HCT116 (cell line): ENCODE data around the gene DMWD.

Experiments
- CEBPB ChIP-seq: IDR thresholded peaks from 2 replicates; pipeline ENCODE4 v1.6.1; 2012; ENCODE audit warnings: low read depth
- CTCF ChIP-seq, 3 experiments: fragments of 200-600 bp in 1 of 3; sonication (generic) in 1 of 3; IDR thresholded peaks in 2 of 3; conservative IDR thresholded peaks in 1 of 3; 2 replicates each; pipeline ENCODE4 v1.5.1; 2012 to 2017; ENCODE audit warnings: low read depth in 2 of 3, low read length in 2 of 3, antibody characterized with exemption in 1 of 3, borderline replicate concordance in 1 of 3, control low read depth in 1 of 3, mild to moderate bottlenecking in 1 of 3, mixed read lengths in 1 of 3, mixed run types in 1 of 3, moderate library complexity in 1 of 3; ENCODE audit not compliant: insufficient read depth in 1 of 3
- EZH2 ChIP-seq: fragments of 200-600 bp; sonication (generic); IDR thresholded peaks from 2 replicates; pipeline ENCODE4 v1.6.1; 2017; ENCODE audit warnings: antibody characterized with exemption, mixed run types
- FOSL1 ChIP-seq: IDR thresholded peaks from 2 replicates; pipeline ENCODE4 v1.6.1; 2012; ENCODE audit warnings: low read depth
- JUND ChIP-seq: IDR thresholded peaks from 2 replicates; pipeline ENCODE4 v1.6.1; 2012
- POLR2A ChIP-seq: IDR thresholded peaks from 2 replicates; pipeline ENCODE4 v1.7.0; 2011; ENCODE audit warnings: borderline replicate concordance; ENCODE audit not compliant: insufficient read depth, insufficient read length; ENCODE audit errors: extremely low read depth
- POLR2AphosphoS5 ChIP-seq: IDR thresholded peaks from 2 replicates; pipeline ENCODE4 v1.6.1; 2011; ENCODE audit warnings: mild to moderate bottlenecking, low read depth, low read length, moderate library complexity
- RAD21 ChIP-seq: IDR thresholded peaks from 2 replicates; pipeline ENCODE4 v1.6.1; 2012; ENCODE audit warnings: low read depth, mild to moderate bottlenecking
- REST ChIP-seq: IDR thresholded peaks from 2 replicates; pipeline ENCODE4 v1.6.1; 2012; ENCODE audit warnings: low read depth
- SIN3A ChIP-seq: IDR thresholded peaks from 2 replicates; pipeline ENCODE4 v1.6.1; 2012; ENCODE audit warnings: low read depth
- SP1 ChIP-seq: IDR thresholded peaks from 2 replicates; pipeline ENCODE4 v1.6.1; 2012; ENCODE audit warnings: low read depth
- TCF7L2 ChIP-seq: IDR thresholded peaks from 2 replicates; pipeline ENCODE4 v1.7.0; 2011; ENCODE audit warnings: borderline replicate concordance, inconsistent platforms; ENCODE audit not compliant: insufficient read depth, insufficient read length; ENCODE audit errors: extremely low read depth
- YY1 ChIP-seq: IDR thresholded peaks from 2 replicates; pipeline ENCODE4 v1.6.1; 2011; ENCODE audit warnings: low read length, low read depth, moderate library complexity, mild to moderate bottlenecking; ENCODE audit not compliant: insufficient replicate concordance; ENCODE audit errors: extremely low read depth
- ZNF274 ChIP-seq: fragments of 200-500 bp; sonication (Bioruptor generic); IDR thresholded peaks from 2 replicates; pipeline ENCODE4 v1.6.1; 2014; ENCODE audit warnings: mild to moderate bottlenecking, low read depth, low read length, inconsistent platforms

- TF ChIP-seq CTCF (IDR thresholded peaks at IDR 0.05 in 2 of 3, conservative IDR thresholded peaks at IDR 0.05 in 1 of 3; ENCODE audit: borderline replicate concordance in 1 of 3, insufficient read depth in 1 of 3, low read depth in 2 of 3, low read length in 2 of 3), result no peak
- no peak for TF ChIP-seq SIN3A
- no peak for TF ChIP-seq JUND
- no peak for TF ChIP-seq RAD21
- TF ChIP-seq REST, result no peak
- no peak for TF ChIP-seq CEBPB
- no peak for TF ChIP-seq ZNF274
- TF ChIP-seq POLR2AphosphoS5, result no peak
- TF ChIP-seq POLR2A, result no peak
- no peak for TF ChIP-seq YY1
- no peak for TF ChIP-seq FOSL1
- TF ChIP-seq EZH2, result no peak
- no peak for TF ChIP-seq TCF7L2
- TF ChIP-seq SP1, result no peak
These were observed 17.1 kb upstream of the DMWD start for GRCh38 chr19:45809643-45810159.
